Measurements from ENCODE around the gene GLO1.
A peak's percentile ranks its signal among the peaks of the same experiment; 100 is the strongest.

GLO1 gene

DNA sequence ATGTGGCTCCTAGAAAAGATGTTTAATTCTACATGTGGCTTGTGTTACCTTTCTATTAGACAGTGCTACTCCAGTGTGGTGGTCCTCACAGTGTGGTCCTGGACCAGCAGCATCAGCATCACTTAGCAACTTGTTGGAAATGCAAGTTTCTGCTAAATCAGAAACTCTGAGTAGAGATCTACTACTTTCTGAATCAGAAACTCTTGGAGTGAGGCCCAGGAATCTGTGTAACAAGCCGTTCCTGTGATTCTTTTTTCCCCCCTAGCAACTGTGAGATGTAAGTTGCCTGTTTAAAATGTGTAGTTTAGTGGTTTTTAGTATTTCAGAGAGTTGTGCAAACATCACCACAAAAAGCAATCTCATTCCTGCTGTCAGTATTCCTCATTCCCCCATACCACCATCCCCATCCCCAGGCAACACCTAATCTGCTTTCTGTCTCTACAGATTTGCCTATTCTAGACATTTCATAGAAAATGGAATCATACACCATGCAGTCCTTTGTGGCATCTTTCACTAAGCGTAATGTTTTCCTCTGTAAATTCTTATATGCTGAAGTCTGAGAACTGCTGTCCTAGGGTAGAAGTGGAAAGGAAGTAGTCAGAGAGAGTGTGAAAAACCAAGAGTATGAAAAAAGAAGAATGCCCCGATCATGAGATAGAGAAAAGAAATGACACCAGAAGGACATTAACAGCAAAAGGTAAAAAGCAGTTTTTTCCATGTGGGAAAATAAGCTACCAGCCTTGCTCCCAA, 44.4 kb downstream of the GLO1 start:
- no peak for DNase-seq (ENCODE audit: low read depth)

DNA sequence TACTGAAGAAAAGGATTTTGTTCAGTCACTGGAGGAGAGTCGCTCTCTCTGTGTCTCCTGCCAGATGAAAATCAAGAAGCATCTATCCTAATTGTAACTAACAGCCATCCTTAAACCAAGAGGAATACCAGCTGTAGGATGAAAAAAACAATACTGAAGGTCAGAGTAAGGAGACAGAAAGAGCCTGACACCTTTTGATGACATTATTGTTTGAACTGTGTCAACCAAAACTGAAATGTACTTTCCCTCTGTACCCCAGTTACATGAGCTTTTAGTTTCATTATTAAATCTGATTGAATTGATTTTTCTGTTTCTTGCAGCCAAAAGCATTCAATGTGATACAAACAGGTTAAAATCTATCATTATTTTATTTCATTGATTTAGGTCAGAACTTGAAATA, 46.0 kb downstream of the GLO1 start:
- no peak for DNase-seq (ENCODE audit: low read depth)

DNA sequence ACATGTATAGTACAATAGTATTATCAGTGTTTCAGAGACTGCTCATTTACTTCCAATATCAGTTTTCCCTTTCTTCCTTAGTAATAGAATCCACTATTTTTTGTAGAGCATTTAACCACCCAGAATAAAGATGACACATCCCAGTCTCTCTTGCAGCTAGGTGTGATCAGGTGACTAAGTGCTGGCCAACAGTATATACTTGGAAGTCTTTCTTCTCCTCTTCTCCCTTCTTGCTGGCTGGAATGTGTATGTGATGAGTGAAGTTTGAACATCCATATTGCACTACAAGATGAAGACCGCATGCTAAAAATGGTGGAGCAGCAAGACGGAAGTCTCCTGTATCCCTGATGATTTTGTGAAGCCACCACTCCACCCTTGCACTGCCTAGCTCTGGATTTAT, 48.7 kb downstream of the GLO1 start:
- DNase-seq (ENCODE audit: low read depth): no peak

DNA sequence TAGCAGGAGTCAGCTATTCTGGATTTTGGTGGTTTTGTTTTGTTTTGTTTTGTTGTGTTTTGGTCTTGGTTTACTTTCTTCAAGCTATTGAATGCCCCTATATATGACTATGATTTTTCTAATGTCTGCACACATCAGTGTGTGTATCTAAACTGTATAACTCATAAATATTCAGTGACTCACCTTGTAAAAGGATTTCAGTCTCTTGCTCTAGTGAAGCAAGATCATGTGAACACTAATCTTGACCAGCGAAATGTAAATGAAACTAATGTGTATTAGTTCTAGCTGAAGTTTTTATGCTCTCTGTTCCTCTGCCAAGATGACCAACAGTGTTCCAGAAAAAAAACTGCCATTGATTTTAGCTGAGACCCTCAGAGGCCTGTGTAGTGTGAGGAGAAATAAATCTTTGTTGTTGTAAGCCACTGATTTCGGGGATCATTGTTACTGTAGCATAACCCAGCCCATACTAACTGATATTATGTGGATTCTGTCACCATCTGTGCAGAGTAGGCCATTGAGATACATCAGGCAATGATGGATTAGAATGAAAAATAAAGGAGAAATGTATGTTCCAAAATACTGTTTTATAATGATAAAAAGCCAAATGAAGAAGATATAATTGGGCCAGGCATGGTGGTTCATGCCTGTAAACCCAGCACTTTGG, 51.7 kb downstream of the GLO1 start:
- no peak for DNase-seq (ENCODE audit: low read depth)

DNA sequence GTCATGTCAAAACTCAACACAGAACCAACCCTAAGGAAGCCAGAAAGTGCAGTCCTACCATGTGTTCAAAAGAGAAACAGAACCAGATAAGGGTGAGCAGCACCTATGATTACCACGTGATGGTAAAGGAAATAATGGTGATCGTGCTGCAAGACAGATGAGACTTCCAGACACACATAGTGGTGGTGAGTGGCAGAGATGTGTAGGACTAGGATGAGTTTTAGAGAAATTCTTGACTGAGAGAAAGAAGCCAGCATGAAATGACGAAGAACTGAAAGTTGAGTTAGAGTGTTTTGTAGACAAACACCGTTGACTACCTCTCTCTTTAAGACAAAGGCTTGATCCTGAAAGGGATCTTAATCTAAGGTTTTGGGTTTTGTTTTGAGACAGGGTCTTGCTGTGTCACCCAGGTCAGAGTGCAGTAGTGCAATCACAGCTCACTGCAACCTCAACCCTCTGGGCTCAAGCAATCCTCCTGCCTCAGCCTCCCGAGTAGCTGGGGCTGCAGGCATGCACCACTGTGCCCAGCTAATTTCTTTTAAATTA, 52.7 kb downstream of the GLO1 start:
- DNase-seq (ENCODE audit: low read depth): no peak

DNA sequence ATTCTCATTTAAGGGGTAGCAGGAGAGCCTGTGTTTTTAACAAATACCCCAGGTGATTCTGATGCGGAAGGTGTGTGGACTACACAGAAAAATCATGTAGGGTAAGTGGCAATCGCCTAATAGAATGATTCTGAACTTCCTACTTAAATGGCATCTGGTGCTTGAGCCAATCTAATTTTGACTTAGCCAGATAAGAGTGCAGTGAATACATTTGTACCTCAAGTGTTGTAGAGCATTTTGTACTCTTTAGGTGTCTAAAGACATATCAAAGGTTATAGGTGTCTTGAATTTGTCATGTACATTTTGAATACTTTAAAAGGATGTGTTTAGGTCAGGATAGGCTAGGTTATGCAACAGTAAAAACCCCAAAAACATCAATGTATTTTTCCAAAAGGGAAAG, 53.2 kb downstream of the GLO1 start:
- no peak for DNase-seq (ENCODE audit: low read depth)

DNA sequence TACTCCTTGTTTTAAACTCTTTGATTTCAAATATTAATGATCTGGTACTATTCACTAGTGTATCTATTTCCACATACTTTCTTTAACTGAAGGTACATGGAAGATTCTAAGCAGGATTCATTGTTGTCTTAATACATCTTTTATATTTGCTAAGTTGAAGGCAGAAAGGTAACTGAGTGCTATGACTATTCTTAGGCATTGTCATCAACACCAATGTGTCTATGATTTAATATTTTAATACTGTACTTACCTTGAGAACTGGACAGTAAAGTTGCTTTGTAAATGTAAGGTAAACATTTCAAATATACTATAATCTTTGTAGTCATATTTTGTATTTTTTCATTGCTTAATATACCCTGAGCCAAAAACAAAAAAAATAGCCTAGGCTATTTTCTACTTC, 54.3 kb downstream of the GLO1 start:
- DNase-seq (ENCODE audit: low read depth): no peak

DNA sequence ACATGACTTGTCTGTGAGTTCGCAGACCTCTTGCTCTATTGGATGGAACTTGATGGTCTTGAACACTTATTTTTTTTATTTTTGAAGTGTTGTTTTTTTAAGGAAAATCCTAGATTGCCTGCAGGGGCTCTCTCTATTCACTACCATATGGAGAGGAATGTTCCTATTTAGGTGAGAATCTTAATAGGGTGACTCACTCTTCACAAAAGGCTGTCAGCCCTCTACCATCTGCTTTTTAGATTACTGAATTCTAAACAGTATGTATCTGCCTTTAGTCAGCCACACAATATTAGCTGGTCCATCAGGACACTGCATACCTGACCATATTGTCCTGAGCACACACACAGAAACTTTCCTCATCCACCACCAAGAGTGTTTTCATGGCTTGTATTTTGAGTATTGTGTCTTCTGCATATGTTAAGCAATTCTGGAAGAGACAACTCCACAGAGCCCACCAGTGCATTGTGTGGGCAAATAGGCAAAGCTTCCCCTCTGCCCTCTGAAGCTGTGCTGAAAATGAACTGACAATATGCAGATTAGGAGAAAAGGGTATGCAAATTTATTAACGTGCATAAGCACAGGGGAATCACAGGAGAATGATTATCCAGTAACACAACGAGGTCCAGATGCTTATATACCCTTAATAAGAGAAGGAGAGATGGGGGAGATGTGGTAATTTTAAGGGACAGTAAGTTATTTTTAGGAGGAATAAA, 56.6 kb downstream of the GLO1 start:
- no peak for DNase-seq (ENCODE audit: low read depth)

DNA sequence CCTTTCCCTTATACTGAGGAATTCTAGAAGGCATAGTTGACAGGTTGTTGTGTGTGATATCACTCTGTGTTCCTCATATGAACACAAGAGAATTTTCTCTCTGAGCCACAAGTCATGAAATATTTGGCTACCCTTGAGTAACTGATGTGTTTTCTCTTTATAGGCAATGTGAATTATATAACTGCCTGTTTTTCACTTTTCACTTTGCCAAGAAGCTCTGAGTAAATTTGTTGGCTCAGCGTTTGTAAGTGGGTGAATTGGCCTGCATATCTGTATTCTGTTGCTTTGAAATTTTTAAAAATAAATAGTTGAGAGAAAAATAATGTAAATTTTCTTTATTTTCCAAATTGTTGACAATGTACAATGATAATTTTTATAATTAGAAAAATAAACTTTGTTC, 58.0 kb downstream of the GLO1 start:
- DNase-seq (ENCODE audit: low read depth): no peak

DNA sequence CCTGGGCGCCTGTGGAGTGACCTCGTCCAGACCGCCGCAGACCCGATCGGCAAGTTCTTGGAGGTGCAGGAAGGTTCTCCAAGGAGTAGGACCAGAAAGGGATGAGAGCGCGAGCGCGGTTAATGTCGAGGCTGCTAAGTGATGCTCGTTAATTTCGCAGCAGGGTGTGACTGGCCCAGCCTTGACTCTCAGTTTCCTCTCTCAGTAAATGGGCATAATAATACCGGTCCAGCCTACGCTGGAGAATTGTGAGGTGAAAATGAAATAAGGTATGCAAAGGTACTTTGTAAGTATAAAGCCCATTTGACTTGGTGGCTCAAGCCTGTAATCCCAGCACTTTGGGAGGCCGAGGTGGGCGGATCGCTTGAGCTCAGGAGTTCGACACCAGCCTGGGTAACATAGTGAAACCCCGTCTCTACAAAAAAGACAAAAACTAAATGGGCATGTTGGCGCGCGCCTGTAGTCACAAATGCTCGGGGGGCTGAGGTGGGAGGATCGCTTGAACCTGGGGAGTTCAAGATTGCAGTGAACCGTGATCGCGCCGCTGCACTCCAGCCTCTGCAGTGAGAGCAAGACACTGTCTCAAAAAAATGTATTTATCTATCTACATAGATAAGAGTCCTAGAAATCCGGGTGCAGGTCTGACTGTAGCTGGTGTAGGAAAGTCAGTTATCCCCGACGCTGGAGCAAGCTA, 62.6 kb downstream of the GLO1 start:
- no peak for DNase-seq (ENCODE audit: low read depth)

DNA sequence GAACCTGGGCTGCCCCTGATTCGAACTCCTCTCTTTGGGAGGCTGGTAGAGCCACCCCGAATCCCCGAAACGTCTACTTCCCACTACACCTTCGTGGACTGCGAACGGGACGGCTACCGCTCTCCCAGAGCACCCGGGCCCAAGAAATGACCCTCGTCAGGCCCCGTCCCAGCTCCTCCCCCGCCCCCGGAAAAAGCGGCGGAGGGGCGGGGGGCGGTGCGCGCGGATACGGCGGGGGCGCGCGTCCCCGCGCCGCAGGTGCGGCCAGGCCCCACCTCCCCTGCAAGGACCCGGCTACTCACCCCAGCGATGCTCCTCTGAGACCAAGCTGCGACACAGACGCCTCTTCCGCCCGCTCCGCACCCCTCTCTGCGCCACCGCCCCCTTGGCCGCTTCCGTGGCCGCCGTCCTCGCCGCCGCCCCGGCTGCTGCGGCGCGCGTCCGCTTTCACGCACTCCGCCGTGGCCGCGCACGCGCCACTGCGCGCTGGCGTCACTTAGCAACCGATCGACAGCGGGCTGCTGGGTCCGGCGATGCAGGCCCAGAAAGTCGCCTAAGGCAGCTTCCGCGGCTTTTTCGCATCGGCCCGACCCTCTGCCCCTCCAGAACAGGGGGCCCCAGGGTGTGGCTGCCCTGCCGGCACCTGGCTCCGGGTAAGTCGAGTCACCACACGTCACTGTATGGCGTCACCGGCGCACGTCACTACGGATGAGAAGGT, 63.3 kb downstream of the GLO1 start, which contains the start of gene BTBD9:
Gene BTBD9 (minus strand): TSS at position 432 of the 718 bp plus-strand sequence.
- DNase-seq (ENCODE audit: low read depth): peak; percentile 70

DNA sequence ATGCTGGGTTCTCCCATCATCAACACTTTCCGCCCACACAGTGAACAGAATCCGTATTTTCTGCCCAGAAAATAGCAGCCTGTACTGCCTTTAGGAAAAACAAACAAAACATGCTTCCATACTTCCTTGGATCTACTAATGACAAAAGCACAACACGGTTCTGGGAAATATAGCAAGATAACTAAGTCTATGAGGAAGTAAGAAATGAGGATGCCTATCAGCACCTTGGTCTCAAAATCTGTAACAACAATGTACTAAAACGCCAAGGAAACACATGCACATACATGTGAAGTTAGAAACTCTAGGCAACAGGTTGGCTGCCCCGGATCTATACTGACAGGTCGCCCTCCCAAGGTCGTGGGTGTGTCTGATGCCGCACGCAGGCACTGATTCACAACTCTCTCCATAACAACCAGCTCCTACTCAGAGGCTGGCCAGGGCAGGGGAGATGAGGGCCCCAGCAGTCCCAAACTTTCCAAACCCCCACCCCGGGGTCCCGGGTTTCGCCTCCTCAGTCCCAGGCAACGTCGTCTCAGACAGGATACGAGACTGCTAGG, 63.9 kb downstream of the GLO1 start:
- DNase-seq (ENCODE audit: low read depth): peak; percentile 45

DNA sequence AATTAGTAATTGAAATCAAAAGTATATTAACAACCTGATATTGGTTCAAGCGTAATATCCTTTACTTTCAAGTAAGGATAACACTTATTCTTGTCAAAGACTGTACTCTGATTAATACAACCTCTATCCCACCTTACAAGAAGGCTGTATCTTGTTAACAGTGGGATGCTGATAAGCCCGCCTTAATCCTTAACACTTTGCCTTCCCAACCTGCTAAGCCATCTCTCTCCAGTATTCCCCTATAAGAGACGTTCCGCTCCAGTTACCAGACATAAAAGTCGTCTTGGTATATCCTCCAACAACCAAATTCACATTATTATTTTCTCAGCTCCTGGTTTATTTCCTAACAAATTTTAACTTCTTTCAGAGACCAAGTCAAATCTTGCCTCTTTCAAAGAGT, 65.2 kb downstream of the GLO1 start:
- no peak for DNase-seq (ENCODE audit: low read depth)

DNA sequence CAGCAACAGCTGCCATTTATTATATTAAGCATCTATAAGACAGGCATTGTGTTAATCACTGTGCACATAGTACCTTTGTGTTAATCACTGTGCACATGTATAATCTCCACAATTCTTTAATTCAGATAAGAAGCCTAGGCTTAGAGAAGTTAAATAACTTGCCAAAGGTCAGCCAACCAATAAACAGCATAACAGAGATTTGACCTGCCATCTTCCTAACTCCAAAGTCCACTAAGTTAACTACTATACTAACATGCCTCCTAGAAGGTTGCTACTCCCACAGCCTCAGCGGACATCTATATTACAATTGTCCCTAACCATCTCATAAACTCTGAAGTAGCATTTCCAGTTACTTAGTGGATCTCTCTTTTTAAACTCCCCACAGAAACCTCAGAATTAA, 66.9 kb downstream of the GLO1 start:
- DNase-seq (ENCODE audit: low read depth): no peak

DNA sequence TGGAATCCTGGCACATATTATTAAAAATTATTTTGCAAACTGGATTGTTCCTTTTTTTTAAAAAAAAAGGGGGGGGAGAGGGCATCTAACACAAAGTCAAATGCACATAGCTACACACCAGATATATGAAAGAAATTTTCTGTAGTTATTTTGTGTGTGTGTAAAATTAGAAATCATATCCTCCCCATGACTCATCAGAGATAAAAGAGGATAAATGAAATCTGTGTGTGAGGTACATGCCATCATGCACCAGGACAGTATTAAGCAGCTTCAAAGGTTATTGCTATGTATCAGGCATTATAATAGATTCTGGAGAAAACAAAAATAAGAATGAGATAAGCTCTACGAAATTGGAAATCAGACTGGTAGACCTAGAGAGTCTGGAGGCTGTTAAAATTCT, 68.4 kb downstream of the GLO1 start:
- DNase-seq (ENCODE audit: low read depth): no peak

DNA sequence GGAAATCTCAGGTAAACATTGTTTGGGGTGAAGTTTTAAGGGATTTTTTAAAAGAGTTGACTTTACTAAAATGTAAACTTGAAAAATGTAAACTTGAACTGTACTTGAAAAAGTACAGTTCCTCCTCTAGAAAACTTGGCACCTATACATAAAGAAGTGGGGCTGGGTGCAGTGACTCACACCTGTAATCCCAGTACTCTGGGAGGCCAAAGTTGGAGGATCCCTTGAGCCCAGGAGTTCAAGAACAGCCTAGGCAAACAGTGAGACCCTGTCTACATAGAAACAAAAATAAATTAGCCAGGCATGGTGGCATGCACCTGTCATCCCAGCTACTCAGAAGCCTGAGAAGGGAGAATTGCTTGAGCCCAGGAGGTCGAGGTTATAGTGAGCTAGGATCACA, 70.5 kb downstream of the GLO1 start:
- DNase-seq (ENCODE audit: low read depth): no peak

DNA sequence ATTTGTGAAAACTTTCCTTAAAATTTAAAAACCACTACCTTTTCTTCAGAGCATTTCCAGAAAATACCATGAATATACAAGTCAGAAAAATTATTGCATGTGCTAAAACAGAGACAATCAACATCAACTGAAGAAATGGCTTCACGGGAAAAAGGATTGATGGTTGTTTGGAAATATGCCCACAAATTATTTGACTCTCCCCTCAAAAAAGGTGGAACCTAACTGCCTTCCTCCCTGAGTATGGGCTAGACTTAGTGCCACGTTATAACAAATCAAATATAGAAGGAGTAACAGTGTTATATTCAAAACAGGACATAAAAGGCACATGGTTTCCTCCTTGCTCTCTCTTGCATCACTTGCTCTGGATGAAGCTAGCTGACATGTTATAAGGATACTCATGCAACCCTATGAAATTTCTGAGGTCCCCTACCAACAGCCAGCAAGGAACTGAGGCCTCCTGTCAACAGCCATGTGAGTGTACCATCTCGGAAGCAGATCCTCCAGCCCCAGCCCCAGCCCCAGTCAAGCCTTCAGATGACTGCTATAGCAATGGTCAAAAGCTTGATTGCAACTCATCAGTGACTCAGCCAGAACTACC, 71.7 kb downstream of the GLO1 start:
- no peak for DNase-seq (ENCODE audit: low read depth)
